Spleen (tissue), 11 donors: ENCODE measurements around the gene FOS. TPM values are rescaled to one million over a fixed set of nuclear protein-coding genes. Genes with fewer than 3 reads are reported as not detected.

ENCODE experiments used
- DNase-seq: peaks from one replicate; pipeline ENCODE4 v3.0.0-alpha.2; 2020
- H3K27ac ChIP-seq, 8 donors: fragments of 200-600 bp; sonication (generic) in 7 of 8; 1 replicate in 4 of 8; 2 replicates in 4 of 8; pipeline versions ENCODE4 v1.5.0 to v1.8.0; 2016 to 2021; ENCODE audit warnings: inconsistent platforms in 4 of 8, mild to moderate bottlenecking in 4 of 8, moderate library complexity in 1 of 8
- H3K27me3 ChIP-seq, 7 donors: fragments of 200-600 bp; sonication (generic) in 6 of 7; replicated peaks in 1 of 7; 1 replicate in 4 of 7; 2 replicates in 3 of 7; pipeline versions ENCODE4 v1.5.0 to v1.8.0; 2016 to 2021; ENCODE audit warnings: inconsistent platforms in 3 of 7, mild to moderate bottlenecking in 1 of 7
- H3K36me3 ChIP-seq, 6 donors: fragments of 200-600 bp; sonication (generic) in 5 of 6; 1 replicate in 4 of 6; 2 replicates in 2 of 6; pipeline versions ENCODE4 v1.5.0 to v1.8.0; 2016 to 2021; ENCODE audit warnings: inconsistent platforms in 2 of 6
- H3K4me1 ChIP-seq, 6 donors: fragments of 200-600 bp; sonication (generic) in 5 of 6; 1 replicate in 3 of 6; 2 replicates in 3 of 6; pipeline versions ENCODE4 v1.5.0 to v1.8.0; 2016 to 2021; ENCODE audit warnings: inconsistent platforms in 3 of 6
- H3K4me3 ChIP-seq, 8 donors: fragments of 200-600 bp; sonication (generic) in 7 of 8; 1 replicate in 4 of 8; 2 replicates in 4 of 8; pipeline versions ENCODE4 v1.5.0 to v1.8.0; 2016 to 2021; ENCODE audit warnings: inconsistent platforms in 4 of 8, mild to moderate bottlenecking in 4 of 8, moderate library complexity in 2 of 8
- H3K9me3 ChIP-seq, 8 donors: fragments of 200-600 bp; sonication (generic) in 7 of 8; 1 replicate in 4 of 8; 2 replicates in 4 of 8; pipeline versions ENCODE4 v1.5.0 to v1.8.0; 2016 to 2021; ENCODE audit warnings: inconsistent platforms in 4 of 8
- POLR2A ChIP-seq, 3 donors: fragments of 450-650 bp; IDR thresholded peaks; one replicate each; pipeline ENCODE4 v1.5.1; 2017; ENCODE audit warnings: antibody characterized with exemption in 3 of 3, mild to moderate bottlenecking in 1 of 3
- POLR2AphosphoS5 ChIP-seq, 3 donors: sonication (generic); formaldehyde crosslinking; IDR thresholded peaks; one replicate each; pipeline ENCODE4 v1.5.1; 2017; ENCODE audit warnings: antibody characterized with exemption in 3 of 3
- WGBS, 5 donors: extraction: QIAGEN DNeasy Blood & Tissue Kit in 3 of 5; methylation state at CpG; one replicate each; pipeline versions ENCODE4 v1.1.5 to v1.1.7; 2013 to 2018; 5-methylcytosine and 5-hydroxymethylcytosine counted together
- intact Hi-C: fragments of 100-400 bp; cut with DNase I; formaldehyde crosslinking; loops from one replicate; pipeline ENCODE4 v1.15.0; 2023; ENCODE audit warnings: low total_unique reads
- polyA plus RNA-seq, 3 donors: library from polyadenylated mRNA; stranded (reverse); fragments of 200-250 nt; gene quantifications; one replicate each; pipeline ENCODE4 v1.2.1, GENCODE V29; 2013
- total RNA-seq, 7 donors: library from RNA; depleted of rRNA in 3 of 7; stranded (reverse); fragments of >200 nt in 3 of 7; fragmentation: NEBNext Ultra II Directional in 4 of 7; extraction: Animal tissue kit (Norgen Biotek cat#: 25700) in 4 of 7; gene quantifications; one replicate each; pipeline versions ENCODE4 v1.1.0 to v1.2.1, GENCODE V29; 2016 to 2021
- TF ChIP-seq, protein P1 (sequence below), 11 experiments: fragments of 200-600 bp in 7 of 11; fragments of 450-650 bp in 4 of 11; sonication (generic) in 4 of 11; IDR thresholded peaks in 8 of 11; conservative IDR thresholded peaks in 3 of 11; 1 replicate in 7 of 11; 2 replicates in 4 of 11; pipeline versions ENCODE4 v1.4.0 to v1.8.0; 2016 to 2021; ENCODE audit warnings: antibody characterized with exemption in 11 of 11, inconsistent platforms in 4 of 11, mild to moderate bottlenecking in 1 of 11
- donor health status: healthy with polysubstance abuse.
- donor health status: DM: no; HTN: no; CAD: no; lungs with moderate emphysema.
- donor health status: DM: no; HTN: no; CAD: no.
- donor health status: Bipolar disorder and iron deficiency.
- donor health status: healthy.
- donor health status: DM: no; HTN: no; CAD: no.
- donor health status: DM: yes; HTN: yes; CAD: no.

FOS gene
- total and polyA plus RNA-seq, 10 donors, result 18.8 to 414 (median 116) TPM

DNA sequence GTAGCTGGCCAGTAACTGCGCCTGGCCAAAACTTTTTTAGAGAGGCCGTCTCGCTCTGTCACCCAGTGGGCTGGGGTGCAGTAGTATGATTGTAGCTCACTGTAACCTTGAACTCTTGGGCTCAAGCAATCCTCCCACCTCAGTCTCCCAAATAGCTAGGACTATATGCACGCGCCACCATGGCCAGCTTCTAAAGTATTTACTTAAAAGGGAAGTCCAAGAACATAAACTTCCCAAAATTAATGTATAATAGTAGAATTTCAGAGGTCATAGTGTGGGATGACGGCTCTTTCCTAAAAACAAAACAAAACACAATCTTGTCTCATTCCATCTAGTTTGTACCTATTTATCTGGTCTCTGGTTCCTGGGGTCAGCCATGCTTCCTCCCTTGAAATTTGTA is 42.2 kb upstream of the FOS start:
- H3K36me3 ChIP-seq, result no peaks in the 10 kb centered on the region
- no peaks in the 10 kb centered on the region for H3K27me3 ChIP-seq
- peak overlapping the region in 5 of 8 donors; percentile 10 to 68 (median 49) for H3K27ac ChIP-seq
- DNase-seq, result no peak
- H3K4me1 ChIP-seq, result peaks cover 0 to 77% (median 32%) of the 10 kb centered on the region in 6 donors
- 81 to 94% (median 92%) methylated on average over 6 of the region's 6 CpGs for WGBS, 5 donors
- no peaks in the 10 kb centered on the region for H3K9me3 ChIP-seq
- TF ChIP-seq POLR2AphosphoS5 (IDR thresholded peaks at IDR 0.05), result no peak
- no peak for TF ChIP-seq POLR2A (IDR thresholded peaks at IDR 0.05)
- TF ChIP-seq, protein P1, sequence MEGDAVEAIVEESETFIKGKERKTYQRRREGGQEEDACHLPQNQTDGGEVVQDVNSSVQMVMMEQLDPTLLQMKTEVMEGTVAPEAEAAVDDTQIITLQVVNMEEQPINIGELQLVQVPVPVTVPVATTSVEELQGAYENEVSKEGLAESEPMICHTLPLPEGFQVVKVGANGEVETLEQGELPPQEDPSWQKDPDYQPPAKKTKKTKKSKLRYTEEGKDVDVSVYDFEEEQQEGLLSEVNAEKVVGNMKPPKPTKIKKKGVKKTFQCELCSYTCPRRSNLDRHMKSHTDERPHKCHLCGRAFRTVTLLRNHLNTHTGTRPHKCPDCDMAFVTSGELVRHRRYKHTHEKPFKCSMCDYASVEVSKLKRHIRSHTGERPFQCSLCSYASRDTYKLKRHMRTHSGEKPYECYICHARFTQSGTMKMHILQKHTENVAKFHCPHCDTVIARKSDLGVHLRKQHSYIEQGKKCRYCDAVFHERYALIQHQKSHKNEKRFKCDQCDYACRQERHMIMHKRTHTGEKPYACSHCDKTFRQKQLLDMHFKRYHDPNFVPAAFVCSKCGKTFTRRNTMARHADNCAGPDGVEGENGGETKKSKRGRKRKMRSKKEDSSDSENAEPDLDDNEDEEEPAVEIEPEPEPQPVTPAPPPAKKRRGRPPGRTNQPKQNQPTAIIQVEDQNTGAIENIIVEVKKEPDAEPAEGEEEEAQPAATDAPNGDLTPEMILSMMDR (IDR thresholded peaks at IDR 0.05 in 8 of 11, conservative IDR thresholded peaks at IDR 0.05 in 3 of 11), result no peak
- intact Hi-C loops, result loop anchor here (10.0 kb wide), 1 partner anchor 58 kb away; no protein-coding TSS in a partner anchor
- no peak overlapping the region for H3K4me3 ChIP-seq

DNA sequence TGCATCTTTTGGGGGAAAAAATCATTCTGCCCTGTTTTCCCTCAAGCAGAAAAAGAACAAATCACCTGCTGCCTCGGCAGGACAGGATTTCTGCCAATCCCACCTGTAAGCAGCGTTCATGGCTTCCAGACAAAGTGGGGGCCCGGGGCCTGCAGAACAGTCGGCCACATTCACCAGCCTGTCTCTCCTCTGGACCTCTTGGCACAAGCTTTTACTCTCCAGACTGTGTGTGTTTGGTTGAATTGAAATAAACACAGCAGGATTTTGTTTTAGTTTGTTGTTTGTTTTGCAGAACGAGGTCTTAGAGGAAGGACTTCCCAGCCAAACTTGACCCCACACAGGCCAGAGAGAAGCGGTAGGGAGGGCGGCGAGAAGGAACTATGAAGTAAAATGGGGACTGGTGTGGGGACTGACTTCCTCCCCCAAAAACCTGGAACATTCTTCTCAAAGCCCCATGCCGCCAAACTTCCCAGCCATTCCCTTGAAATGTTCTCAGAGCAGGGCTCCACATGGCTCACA is 41.7 kb upstream of the FOS start:
- H3K36me3 ChIP-seq, result no peaks in the 10 kb centered on the region
- H3K9me3 ChIP-seq, result no peaks in the 10 kb centered on the region
- TF ChIP-seq POLR2AphosphoS5 (IDR thresholded peaks at IDR 0.05) (no peak), POLR2A (IDR thresholded peaks at IDR 0.05) (no peak)
- TF ChIP-seq, protein P1 (IDR thresholded peaks at IDR 0.05 in 8 of 11, conservative IDR thresholded peaks at IDR 0.05 in 3 of 11), result no peak
- H3K4me3 ChIP-seq, result no peak overlapping the region
- intact Hi-C loops, result loop anchor here (10.0 kb wide), 1 partner anchor 58 kb away; no protein-coding TSS in a partner anchor
- H3K27me3 ChIP-seq, result no peaks in the 10 kb centered on the region
- peaks cover 0 to 75% (median 32%) of the 10 kb centered on the region in 6 donors for H3K4me1 ChIP-seq
- no peak for DNase-seq
- WGBS, 5 donors, result 64 to 82% (median 76%) methylated on average over 9 of the region's 9 CpGs
- peak overlapping the region in 7 of 8 donors; percentile 7 to 68 (median 44) for H3K27ac ChIP-seq

DNA sequence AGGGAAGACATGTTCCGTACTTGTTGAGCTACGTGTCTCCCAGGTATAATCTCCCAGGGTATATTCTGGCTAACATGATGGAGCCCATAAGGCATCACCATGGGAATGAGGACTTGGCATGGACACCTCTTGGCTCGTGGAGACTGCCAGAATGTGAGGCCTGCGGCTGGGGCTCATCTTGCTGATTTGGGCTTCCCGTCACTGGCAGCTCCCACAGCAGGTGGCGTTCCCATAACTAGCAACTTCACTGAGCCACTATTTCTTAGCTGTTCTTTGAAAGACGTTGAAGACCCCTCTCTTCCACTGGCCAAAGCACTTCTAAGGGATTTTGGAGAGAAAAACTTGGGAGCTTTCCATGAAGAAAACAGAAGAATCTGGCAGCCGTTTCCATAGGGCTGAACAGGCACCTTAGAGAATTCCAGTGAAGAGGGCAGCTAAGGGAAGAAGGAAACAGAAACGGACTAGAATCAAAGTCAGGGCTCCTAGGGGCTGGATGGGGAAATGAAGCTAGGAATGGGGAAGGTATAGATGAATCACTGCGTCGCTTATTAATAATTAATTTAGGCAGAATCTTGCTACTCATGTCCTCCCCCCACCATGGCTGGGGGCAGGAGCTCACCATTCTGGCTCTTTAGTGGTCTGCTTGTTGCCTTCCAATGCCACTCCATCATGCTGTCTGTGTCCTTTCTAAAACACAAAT is 39.7 kb upstream of the FOS start:
- no peaks in the 10 kb centered on the region for H3K36me3 ChIP-seq
- H3K4me3 ChIP-seq, result no peak overlapping the region
- H3K27ac ChIP-seq, result peak overlapping the region in 3 of 8 donors; percentile 13 to 49 (median 44)
- no peak for DNase-seq
- WGBS, 5 donors, result 75 to 87% (median 80%) methylated on average over 11 of the region's 11 CpGs
- TF ChIP-seq POLR2A (IDR thresholded peaks at IDR 0.05) (no peak), POLR2AphosphoS5 (IDR thresholded peaks at IDR 0.05) (peak in 2 of 3 donors; percentile 29 to 51)
- intact Hi-C loops, result loop anchor here (10.0 kb wide), 1 partner anchor 56 kb away; no protein-coding TSS in a partner anchor
- H3K27me3 ChIP-seq, result no peaks in the 10 kb centered on the region
- no peaks in the 10 kb centered on the region for H3K9me3 ChIP-seq
- peaks cover 0 to 55% (median 21%) of the 10 kb centered on the region in 6 donors for H3K4me1 ChIP-seq

DNA sequence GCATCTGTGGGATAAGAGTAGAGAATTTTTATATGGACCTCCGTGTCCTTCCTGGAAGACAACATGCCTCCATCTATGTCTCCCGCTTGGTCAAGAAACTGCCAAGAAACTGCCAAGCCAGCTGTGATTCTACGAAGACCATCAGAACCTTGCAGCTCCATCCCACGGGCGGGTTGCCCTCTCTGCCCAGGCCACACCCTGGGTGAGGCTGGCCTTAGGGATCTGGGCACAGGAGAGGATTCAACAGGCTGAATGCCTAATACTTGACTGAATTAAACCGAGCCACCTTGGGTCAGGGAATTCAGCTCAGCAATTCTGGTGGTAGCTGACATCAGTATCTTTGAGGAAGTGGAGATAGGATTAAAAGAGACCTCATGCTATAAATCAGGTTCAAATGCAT is 37.8 kb upstream of the FOS start:
- Histone ChIP-seq H3K9me3 (no peaks in the 10 kb centered on the region), H3K4me1 (peaks cover 0 to 36% (median 13%) of the 10 kb centered on the region in 6 donors), H3K27ac (no peak overlapping the region), H3K4me3 (no peak overlapping the region), H3K36me3 (no peaks in the 10 kb centered on the region), H3K27me3 (no peaks in the 10 kb centered on the region)
- 82 to 99% (median 96%) methylated on average over 6 of the region's 6 CpGs for WGBS, 5 donors
- intact Hi-C loops, result no loop called here
- DNase-seq, result no peak
- TF ChIP-seq POLR2A (IDR thresholded peaks at IDR 0.05), result no peak
- TF ChIP-seq, protein P1 (IDR thresholded peaks at IDR 0.05 in 8 of 11, conservative IDR thresholded peaks at IDR 0.05 in 3 of 11), result no peak
- no peak for TF ChIP-seq POLR2AphosphoS5 (IDR thresholded peaks at IDR 0.05)
